T1000 (cell line): ENCODE data around the gene FTCD.
"Not testable (repeated sequence)": the region's sequence is repeated elsewhere in the genome, so short reads cannot be mapped to it uniquely, and the experiment has no call there.

Experiments
- DNase-seq: peaks from one replicate; lab custom pipeline; 2025; ENCODE audit warnings: mixed read lengths; lab: John Stamatoyannopoulos, UW

The FTCD gene

GRCh38 chr21:46155514-46156377 is at the start of gene FTCD:
FTCD (minus strand) TSS chr21:46155579; CDS start chr21:46155523, 56 bp downstream.
- DNase-seq = no peak

GRCh38 chr21:46205166-46205565 is 49.8 kb upstream of the FTCD start:
- DNase-seq = no peak

- no peak for DNase-seq
Observed at GRCh38 chr21:46203203-46203600, 47.8 kb upstream of the FTCD start.

GRCh38 chr21:46202592-46203202 is 47.3 kb upstream of the FTCD start:
- no peak for DNase-seq

- DNase-seq = not testable (repeated sequence)
Observed at GRCh38 chr21:46200877-46201803, 45.8 kb upstream of the FTCD start.

GRCh38 chr21:46199436-46200373 is 44.3 kb upstream of the FTCD start:
- no peak for DNase-seq

- no peak for DNase-seq
Observed at GRCh38 chr21:46196733-46197132, 41.4 kb upstream of the FTCD start.

- no peak for DNase-seq
Observed at GRCh38 chr21:46195595-46196195, 40.3 kb upstream of the FTCD start.

- no peak for DNase-seq
Observed at GRCh38 chr21:46194374-46195334, 39.3 kb upstream of the FTCD start.

GRCh38 chr21:46193829-46194373 is 38.5 kb upstream of the FTCD start:
- DNase-seq = no peak

- no peak for DNase-seq
Observed at GRCh38 chr21:46191686-46192575, 36.6 kb upstream of the FTCD start.

- DNase-seq = no peak
Observed at GRCh38 chr21:46191257-46191685, 35.9 kb upstream of the FTCD start.

GRCh38 chr21:46190491-46191131 is 35.2 kb upstream of the FTCD start:
- no peak for DNase-seq

- no peak for DNase-seq
Observed at GRCh38 chr21:46189959-46190490, 34.6 kb upstream of the FTCD start.

GRCh38 chr21:46189213-46189958 is 34.0 kb upstream of the FTCD start:
- DNase-seq = no peak
